Stomach (tissue), 9 donors: ENCODE results near the gene PILRB. TPM values are rescaled to one million over a fixed set of nuclear protein-coding genes. Genes with fewer than 3 reads are reported as not detected.
"Not testable (repeated sequence)": the region's sequence is repeated elsewhere in the genome, so short reads cannot be mapped to it uniquely, and the experiment has no call there.

ENCODE experiments used
- DNase-seq, 2 donors: peaks; one replicate each; pipeline versions ENCODE4 v3.0.0 to v3.0.0-alpha.2; 2013 to 2019
- H3K27ac ChIP-seq, 5 donors: fragments of 200-600 bp in 4 of 5; sonication (generic) in 4 of 5; one replicate each; pipeline ENCODE4 v1.5.1; 2013 to 2019; ENCODE audit warnings: mild to moderate bottlenecking in 1 of 5, moderate library complexity in 1 of 5
- H3K27me3 ChIP-seq, 3 donors: fragments of 200-600 bp; sonication (generic); one replicate each; pipeline ENCODE4 v1.5.1; 2017 to 2019; ENCODE audit warnings: mixed run types in 1 of 3
- H3K36me3 ChIP-seq, 4 donors: fragments of 200-600 bp; sonication (generic); 1 replicate in 3 of 4; 2 replicates in 1 of 4; pipeline ENCODE4 v1.5.1; 2016 to 2019
- H3K4me1 ChIP-seq, 4 donors: fragments of 200-600 bp; sonication (generic); one replicate each; pipeline ENCODE4 v1.5.1; 2016 to 2019
- H3K4me3 ChIP-seq, 4 donors: fragments of 200-600 bp; sonication (generic) in 3 of 4; one replicate each; pipeline ENCODE4 v1.5.1; 2016 to 2019; ENCODE audit warnings: mild to moderate bottlenecking in 1 of 4
- H3K9me3 ChIP-seq, 4 donors: fragments of 200-600 bp; sonication (generic); one replicate each; pipeline ENCODE4 v1.5.1; 2016 to 2019
- CTCF ChIP-seq, 7 experiments: fragments of 450-650 bp in 4 of 7; fragments of 200-600 bp in 3 of 7; sonication (generic) in 3 of 7; IDR thresholded peaks; one replicate each; pipeline ENCODE4 v1.5.1; 2016 to 2019; ENCODE audit warnings: antibody characterized with exemption in 7 of 7, control low read depth in 2 of 7, mild to moderate bottlenecking in 1 of 7
- EP300 ChIP-seq: sonication (generic); formaldehyde crosslinking; IDR thresholded peaks from one replicate; pipeline ENCODE4 v1.6.1; 2017; ENCODE audit warnings: antibody characterized with exemption
- POLR2A ChIP-seq, 4 donors: fragments of 450-650 bp; IDR thresholded peaks; one replicate each; pipeline ENCODE4 v1.6.1; 2016; ENCODE audit warnings: antibody characterized with exemption in 4 of 4, control low read depth in 2 of 4, mild to moderate bottlenecking in 1 of 4, moderate library complexity in 1 of 4
- POLR2AphosphoS5 ChIP-seq, 3 donors: sonication (generic); formaldehyde crosslinking; IDR thresholded peaks; one replicate each; pipeline ENCODE4 v1.6.1; 2016; ENCODE audit warnings: antibody characterized with exemption in 3 of 3
- WGBS, 5 donors: extraction: QIAGEN DNeasy Blood & Tissue Kit in 3 of 5; methylation state at CpG; one replicate each; pipeline versions ENCODE4 v1.1.5 to v1.1.7; 2013 to 2018; 5-methylcytosine and 5-hydroxymethylcytosine counted together
- intact Hi-C: fragments of 100-400 bp; cut with DNase I; formaldehyde crosslinking; loops from one replicate; pipeline ENCODE4 v1.15.1; 2023; ENCODE audit warnings: low total_unique reads
- polyA plus RNA-seq, 3 donors: library from polyadenylated mRNA; stranded (reverse); fragments of 200-250 nt; gene quantifications; one replicate each; pipeline ENCODE4 v1.2.3, GENCODE V29; 2013
- total RNA-seq, 5 donors: library from RNA; depleted of rRNA; stranded (reverse); fragments of >200 nt; gene quantifications; one replicate each; pipeline versions ENCODE4 v1.1.0 to v1.2.3, GENCODE V29; 2014 to 2016
- donor health status: healthy with polysubstance abuse.
- donor health status: Bipolar disorder and iron deficiency.
- donor health status: healthy.

Gene PILRB
- total and polyA plus RNA-seq, 8 donors: 16.8 to 141 (median 60.3) TPM

DNA sequence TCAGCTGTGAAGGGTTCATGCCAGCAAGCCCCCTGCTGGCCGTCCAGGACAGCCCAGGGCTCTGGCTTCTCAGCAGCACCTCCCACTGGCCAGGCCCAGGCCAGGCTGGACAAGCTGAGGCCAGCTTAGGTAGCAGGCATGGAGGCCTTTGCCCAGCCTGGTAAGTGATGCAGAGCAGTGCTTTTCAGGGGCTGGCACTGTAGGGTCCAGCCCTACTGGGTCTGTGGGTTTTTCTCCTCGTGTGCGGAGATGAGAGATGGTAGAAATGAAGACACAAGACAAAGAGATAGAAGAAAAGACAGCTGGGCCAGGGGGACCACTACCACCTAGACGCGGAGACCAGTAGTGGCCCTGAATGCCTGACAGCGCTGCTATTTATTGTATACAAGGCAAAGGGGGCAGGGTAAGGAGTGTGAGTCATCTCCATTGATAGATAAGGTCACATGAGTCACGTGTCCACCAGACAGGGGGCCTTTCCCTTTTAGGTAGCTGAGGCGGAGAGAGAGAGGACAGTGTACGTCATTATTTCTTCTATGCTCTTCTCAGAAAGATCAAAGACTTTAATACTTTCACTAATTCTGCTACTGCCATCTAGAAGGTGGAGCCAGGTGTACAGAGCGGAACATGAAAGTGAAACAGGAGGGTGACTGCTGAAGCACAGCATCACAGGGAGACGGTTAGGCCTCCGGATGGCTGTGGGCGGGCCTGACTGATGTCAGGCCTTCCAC is 13.2 kb upstream of the PILRB start:
- intact Hi-C loops, H3K27me3 ChIP-seq, H3K4me3 ChIP-seq, H3K9me3 ChIP-seq: not testable (repeated sequence)
- TF ChIP-seq CTCF (IDR thresholded peaks at IDR 0.05): peak in 2 of 7 experiments; percentile 17 to 37
- H3K4me1 ChIP-seq: peaks cover 0 to 28% (median 10%) of the 10 kb centered on the region in 4 donors
- peak; percentile 34 to 65 for DNase-seq
- peaks cover 27 to 79% (median 69%) of the 10 kb centered on the region in 4 donors for H3K36me3 ChIP-seq
- 52 to 64% (median 60%) methylated on average over 8 to 9 of the region's 13 CpGs for WGBS, 5 donors
- peak overlapping the region; percentile 11 to 77 (median 75) for H3K27ac ChIP-seq

DNA sequence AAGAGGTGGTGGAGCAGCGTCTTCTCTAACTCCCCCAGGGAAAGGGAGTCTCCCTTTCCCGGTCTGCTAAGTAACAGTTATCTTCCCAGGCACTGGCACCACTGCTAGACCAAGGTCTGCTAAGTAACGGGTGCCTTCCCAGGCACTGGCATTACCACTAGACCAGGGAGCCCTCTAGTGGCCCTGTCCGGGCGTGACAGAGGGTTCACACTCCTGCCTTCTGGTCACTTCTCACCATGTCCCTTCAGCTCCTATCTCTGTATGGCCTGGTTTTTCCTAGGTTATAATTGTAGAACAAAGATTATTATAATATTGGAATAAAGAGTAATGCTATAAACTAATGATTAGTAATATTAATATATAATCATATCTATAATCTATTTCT is 12.6 kb upstream of the PILRB start:
- H3K27me3 ChIP-seq, intact Hi-C loops, H3K9me3 ChIP-seq, H3K4me3 ChIP-seq: not testable (repeated sequence)
- Histone ChIP-seq H3K27ac (peak overlapping the region in 3 of 5 donors; percentile 38 to 77 (median 75)), H3K36me3 (peaks cover 31 to 82% (median 74%) of the 10 kb centered on the region in 4 donors), H3K4me1 (peaks cover 0 to 28% (median 10%) of the 10 kb centered on the region in 4 donors)
- DNase-seq: peak; percentile 67 to 82
- WGBS, 5 donors: 0 to 3% (median 0%) methylated on average over 2 to 3 of the region's 5 CpGs
- TF ChIP-seq CTCF (IDR thresholded peaks at IDR 0.05): peak in 3 of 7 experiments; percentile 27 to 61 (median 54)

GRCh38 chr7:100346921-100347320 is 11.0 kb upstream of the PILRB start:
- Histone ChIP-seq H3K27me3 (no peaks in the 10 kb centered on the region), H3K4me1 (peaks cover 0 to 24% (median 10%) of the 10 kb centered on the region in 4 donors), H3K9me3 (no peaks in the 10 kb centered on the region), H3K36me3 (peaks cover 36 to 86% (median 80%) of the 10 kb centered on the region in 4 donors), H3K4me3 (no peak overlapping the region), H3K27ac (no peak overlapping the region)
- no peak for DNase-seq
- intact Hi-C loops: no loop called here
- TF ChIP-seq POLR2AphosphoS5 (IDR thresholded peaks at IDR 0.05) (no peak), CTCF (IDR thresholded peaks at IDR 0.05) (no peak), EP300 (no peak), POLR2A (IDR thresholded peaks at IDR 0.05) (no peak)

GRCh38 chr7:100348805-100349204 is 9.1 kb upstream of the PILRB start:
- Histone ChIP-seq H3K9me3 (no peaks in the 10 kb centered on the region), H3K27me3 (no peaks in the 10 kb centered on the region), H3K4me1 (peaks cover 0 to 13% (median 8%) of the 10 kb centered on the region in 4 donors), H3K27ac (no peak overlapping the region), H3K36me3 (peaks cover 46 to 89% (median 83%) of the 10 kb centered on the region in 4 donors), H3K4me3 (no peak overlapping the region)
- DNase-seq: no peak
- TF ChIP-seq POLR2AphosphoS5 (IDR thresholded peaks at IDR 0.05) (no peak), EP300 (no peak), CTCF (IDR thresholded peaks at IDR 0.05) (no peak), POLR2A (IDR thresholded peaks at IDR 0.05) (no peak)
- intact Hi-C loops: no loop called here
